Fibroblast of the aortic adventitia (primary cell): Measurements from ENCODE around the gene TUBGCP3. TPM values are rescaled to one million over a fixed set of nuclear protein-coding genes. Genes with fewer than 3 reads are reported as not detected.

Source experiments
- DNase-seq: peaks from one replicate; pipeline ENCODE4 v3.0.0-alpha.2; 2010; ENCODE audit warnings: low read depth
- H3K4me3 ChIP-seq: 2 replicates; pipeline ENCODE4 v1.5.1; 2011; ENCODE audit warnings: low read depth, mild to moderate bottlenecking, control low read depth, low read length, moderate library complexity
- total RNA-seq: library from RNA; depleted of rRNA; stranded (reverse); fragments of >200 nt; gene quantifications from 2 replicates; pipeline ENCODE4 v1.2.3, GENCODE V29; 2012; ENCODE audit warnings: low replicate concordance
- TF ChIP-seq, protein P1 (sequence below): IDR thresholded peaks from 2 replicates; pipeline ENCODE4 v1.5.1; 2011; ENCODE audit warnings: mild to moderate bottlenecking, low read length, control low read depth, inconsistent platforms; ENCODE audit not compliant: insufficient read depth

TUBGCP3 gene
- total RNA-seq, 1 donor = 26.8 TPM

DNA sequence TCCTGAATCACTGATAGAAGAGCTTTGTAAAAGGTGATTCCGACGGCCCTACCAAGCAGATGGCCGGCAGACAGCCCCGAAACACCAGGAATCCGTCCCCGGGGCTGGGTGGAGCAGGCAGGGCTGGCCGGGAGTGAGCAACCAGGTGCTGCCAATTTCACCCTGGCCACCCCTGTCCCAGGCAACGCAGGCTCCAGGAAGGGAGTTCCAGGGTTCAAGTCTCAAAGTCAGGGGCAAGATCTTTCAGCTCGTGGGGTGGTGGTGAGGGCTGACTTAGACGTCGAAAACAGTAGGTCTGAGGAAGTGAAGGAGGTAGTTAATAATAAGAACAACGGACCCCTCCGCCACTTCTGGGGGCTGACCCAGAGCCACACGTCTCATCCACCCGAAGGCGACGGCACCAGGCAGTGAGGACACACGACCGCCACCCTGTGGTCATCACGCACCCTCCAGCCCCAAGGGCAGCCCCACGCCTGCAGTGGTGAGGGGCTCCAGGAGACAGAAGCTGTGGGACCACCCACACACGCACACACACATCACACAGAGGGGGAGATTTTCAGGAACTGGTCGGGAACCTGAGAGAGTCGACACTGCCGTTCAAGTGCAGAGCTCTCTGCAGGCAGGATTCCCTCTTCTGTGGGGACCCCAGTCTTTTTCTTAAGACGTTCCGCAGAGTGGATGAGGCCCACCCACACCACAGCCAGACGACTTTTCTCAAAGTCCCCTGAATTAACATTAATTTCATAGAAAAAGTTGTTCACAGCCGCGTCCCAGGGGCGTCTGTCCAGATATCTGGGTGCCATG is 144.6 kb downstream of the TUBGCP3 start:
- TF ChIP-seq, protein P1, sequence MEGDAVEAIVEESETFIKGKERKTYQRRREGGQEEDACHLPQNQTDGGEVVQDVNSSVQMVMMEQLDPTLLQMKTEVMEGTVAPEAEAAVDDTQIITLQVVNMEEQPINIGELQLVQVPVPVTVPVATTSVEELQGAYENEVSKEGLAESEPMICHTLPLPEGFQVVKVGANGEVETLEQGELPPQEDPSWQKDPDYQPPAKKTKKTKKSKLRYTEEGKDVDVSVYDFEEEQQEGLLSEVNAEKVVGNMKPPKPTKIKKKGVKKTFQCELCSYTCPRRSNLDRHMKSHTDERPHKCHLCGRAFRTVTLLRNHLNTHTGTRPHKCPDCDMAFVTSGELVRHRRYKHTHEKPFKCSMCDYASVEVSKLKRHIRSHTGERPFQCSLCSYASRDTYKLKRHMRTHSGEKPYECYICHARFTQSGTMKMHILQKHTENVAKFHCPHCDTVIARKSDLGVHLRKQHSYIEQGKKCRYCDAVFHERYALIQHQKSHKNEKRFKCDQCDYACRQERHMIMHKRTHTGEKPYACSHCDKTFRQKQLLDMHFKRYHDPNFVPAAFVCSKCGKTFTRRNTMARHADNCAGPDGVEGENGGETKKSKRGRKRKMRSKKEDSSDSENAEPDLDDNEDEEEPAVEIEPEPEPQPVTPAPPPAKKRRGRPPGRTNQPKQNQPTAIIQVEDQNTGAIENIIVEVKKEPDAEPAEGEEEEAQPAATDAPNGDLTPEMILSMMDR = peak; percentile 44
- no peak overlapping the region for H3K4me3 ChIP-seq
- DNase-seq = no peak

DNA sequence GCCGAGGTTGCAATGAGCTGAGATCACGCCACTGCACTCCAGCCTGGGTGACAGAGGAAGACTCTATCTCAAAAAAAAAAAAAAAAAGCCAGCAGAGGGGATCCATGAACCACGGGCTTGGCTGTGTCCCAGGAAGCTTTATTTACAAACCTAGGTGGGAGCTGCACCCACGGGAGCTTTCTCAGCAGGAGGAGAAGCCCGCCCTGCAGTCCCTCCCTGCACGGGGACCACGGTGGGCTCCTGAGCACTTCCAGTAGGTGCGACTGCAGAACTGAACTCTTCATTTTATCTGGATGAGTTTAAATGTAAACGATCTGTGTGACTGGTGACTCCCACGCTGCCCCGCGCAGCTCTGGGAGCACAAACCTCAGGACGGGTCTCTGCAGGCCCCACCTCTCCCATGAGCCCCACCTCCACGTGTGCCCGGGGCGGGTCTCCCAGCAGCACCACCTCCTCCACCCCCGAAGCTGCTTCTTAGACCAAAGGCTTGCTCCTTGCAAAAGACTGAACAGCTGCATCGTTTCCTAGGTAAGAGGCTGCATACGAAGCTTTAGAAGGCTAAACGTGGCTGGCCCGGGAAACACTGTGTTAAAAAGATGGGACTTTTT is 145.4 kb downstream of the TUBGCP3 start:
- DNase-seq = no peak
- H3K4me3 ChIP-seq = no peak overlapping the region
- TF ChIP-seq, protein P1 = no peak

DNA sequence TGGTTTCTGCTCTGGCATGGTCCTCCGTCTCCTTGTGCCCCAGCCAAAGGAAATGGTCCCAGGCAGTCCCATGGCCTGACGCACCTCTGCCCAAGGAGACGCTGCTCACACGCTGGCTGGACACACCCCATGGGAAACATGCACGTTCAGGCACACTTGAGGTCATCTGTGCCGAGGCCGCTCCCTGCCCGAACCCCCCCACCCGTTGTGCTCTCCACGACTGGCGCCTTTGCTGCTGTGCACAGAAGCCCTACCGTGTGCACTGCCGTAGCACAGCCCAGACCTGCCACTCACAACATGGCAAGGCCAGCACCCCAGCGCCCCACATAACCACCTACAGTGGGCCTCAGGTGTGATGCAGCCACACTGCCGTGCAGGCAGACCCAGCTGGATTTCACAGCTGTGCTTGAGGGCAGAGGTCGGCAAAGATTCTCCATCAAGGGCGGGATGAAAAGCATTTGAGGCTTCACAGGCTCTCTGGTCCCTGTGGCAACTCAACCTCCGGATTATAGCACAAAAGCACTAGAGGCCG is 146.1 kb downstream of the TUBGCP3 start:
- TF ChIP-seq, protein P1 = no peak
- no peak for DNase-seq
- H3K4me3 ChIP-seq = no peak overlapping the region

DNA sequence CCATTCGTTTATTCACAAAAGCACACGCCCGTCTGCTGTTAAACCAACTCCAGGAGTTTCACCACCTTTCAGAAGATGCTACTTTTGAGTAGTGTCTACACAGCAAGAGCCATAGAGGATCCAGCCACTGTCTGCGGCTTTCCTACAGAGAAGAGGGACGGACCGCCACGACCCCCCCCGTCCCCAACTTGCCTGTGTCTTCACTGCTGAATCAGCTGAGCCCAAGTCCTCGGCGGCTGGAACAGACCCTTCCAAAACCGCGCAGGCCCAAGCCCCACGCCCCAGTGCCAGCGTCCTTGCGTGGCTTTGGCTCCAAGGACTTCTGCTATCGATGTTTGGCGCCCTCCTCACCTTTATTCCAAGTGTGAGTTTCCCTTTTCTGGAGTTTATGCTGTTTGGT is 146.7 kb downstream of the TUBGCP3 start:
- no peak overlapping the region for H3K4me3 ChIP-seq
- no peak for DNase-seq
- TF ChIP-seq, protein P1 = no peak

DNA sequence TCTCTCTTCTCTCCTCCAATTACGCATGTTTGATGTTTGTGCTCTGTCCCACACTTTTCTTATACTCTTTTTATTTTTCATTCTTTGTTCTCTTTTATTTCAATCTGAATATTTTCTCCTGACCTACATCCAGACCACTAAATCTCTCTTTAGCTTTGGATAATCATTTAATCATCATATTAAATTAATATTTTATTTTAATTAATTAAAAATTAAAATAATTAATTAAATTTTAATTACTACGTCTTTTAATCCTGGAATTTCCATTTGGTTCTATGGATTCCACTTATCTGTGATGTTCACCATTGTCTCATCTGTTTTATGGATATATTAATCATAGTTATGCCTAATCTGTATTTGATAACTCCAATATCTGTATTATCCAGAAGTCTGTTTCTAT is 149.4 kb downstream of the TUBGCP3 start:
- no peak for DNase-seq
- TF ChIP-seq, protein P1 = no peak
- no peak overlapping the region for H3K4me3 ChIP-seq

DNA sequence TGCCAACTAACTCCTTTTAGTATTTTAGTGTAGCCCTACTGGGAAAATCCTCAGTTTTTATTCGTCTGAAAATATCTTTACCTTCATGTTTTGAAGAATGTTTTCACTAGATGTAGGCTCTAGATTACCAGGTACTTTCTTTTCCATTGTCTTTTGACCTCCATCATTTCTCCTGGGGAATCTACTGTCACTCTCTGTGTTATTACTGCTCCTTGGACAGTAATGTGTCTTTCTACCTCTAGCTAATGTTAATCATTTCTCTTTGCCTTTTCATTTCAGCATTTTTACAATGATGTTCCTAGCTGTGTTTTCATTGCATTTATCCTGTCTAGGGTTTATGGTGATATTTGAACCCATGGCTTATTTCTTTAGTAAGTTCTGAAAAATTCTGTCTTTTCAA is 149.9 kb downstream of the TUBGCP3 start:
- no peak for DNase-seq
- H3K4me3 ChIP-seq = no peak overlapping the region
- TF ChIP-seq, protein P1 = no peak
